Measurements from ENCODE around the gene SCGB1C2.

The SCGB1C2 gene

DNA sequence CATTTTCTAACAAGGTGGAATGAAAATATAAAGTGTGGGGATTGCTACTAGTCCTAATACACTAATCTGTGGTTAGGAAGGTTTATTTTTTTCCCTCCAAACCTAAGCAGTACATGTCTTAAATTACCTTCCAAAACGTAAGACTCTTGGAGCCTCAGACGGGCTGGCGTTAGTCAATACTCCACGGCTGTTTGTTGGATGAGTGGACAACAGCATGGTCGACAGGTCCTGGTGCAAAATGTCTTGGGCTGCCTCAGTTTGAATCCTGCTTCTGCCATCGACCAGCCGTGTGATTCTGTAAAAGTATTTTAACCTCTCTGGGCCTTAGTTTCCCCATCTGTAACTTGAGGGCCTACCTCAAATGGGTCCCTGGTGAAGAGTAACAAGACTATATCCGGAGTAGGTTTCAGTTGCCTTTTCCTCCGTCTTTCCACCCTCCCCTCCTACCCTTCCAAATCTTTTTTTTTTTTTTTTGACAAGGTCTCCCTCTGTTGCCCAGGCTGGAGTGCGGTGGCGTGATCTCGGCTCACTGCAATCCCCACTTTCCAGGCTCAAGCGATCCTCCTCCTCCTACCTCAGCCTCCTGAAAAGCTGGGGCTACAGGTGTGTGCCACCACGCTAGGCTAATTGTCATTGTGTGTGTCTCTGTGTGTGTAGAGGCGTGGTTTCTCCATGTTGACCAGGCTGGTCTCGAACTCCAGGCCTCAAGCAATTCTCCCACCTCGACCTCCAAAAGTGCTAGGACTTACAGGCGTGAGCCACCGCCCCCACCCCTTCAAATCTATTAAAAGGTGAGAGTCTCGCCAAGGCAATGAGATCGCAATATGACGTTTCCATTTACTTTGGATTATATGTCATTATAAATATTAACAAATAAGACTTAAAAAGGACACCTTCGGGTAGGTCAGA is 5.8 kb downstream of the SCGB1C2 start:
- H3K4me3 ChIP-seq (ENCODE audit: low read length) = no peak overlapping the region
- no peak for DNase-seq (ENCODE audit: low read depth)
- TF ChIP-seq, protein P1, sequence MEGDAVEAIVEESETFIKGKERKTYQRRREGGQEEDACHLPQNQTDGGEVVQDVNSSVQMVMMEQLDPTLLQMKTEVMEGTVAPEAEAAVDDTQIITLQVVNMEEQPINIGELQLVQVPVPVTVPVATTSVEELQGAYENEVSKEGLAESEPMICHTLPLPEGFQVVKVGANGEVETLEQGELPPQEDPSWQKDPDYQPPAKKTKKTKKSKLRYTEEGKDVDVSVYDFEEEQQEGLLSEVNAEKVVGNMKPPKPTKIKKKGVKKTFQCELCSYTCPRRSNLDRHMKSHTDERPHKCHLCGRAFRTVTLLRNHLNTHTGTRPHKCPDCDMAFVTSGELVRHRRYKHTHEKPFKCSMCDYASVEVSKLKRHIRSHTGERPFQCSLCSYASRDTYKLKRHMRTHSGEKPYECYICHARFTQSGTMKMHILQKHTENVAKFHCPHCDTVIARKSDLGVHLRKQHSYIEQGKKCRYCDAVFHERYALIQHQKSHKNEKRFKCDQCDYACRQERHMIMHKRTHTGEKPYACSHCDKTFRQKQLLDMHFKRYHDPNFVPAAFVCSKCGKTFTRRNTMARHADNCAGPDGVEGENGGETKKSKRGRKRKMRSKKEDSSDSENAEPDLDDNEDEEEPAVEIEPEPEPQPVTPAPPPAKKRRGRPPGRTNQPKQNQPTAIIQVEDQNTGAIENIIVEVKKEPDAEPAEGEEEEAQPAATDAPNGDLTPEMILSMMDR (IDR thresholded peaks at IDR 0.05; ENCODE audit: insufficient read depth, low read depth, low read length, missing control alignments) = no peak

DNA sequence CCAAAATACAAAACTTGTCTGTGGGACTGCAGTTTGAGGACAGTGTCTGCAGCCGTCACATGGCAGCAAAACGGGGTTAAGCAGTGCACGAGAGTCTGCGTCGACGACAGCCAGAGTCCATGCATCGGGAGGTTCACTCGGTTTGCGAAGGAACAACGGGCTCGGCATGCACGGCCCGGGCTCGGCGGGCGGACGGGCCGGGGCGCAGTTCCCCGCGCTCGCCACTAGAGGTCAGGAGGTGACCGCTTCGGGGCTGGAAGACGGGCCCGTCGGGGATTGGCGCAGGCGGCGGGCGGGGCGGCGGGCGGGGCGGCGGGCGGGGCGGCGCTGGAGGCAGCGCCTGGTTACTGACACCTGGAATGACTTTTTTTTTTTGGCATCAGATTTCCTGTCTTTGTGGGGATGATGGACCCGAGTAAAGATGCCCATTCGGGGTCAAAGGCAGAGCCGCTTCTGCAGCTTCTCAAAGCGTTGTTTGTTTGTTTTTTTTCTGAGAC is 6.5 kb downstream of the SCGB1C2 start:
- no peak overlapping the region for H3K4me3 ChIP-seq (ENCODE audit: low read length)
- DNase-seq (ENCODE audit: low read depth) = peak; percentile 56
- TF ChIP-seq, protein P1 (IDR thresholded peaks at IDR 0.05; ENCODE audit: insufficient read depth, low read depth, low read length, missing control alignments) = peak; percentile 41

DNA sequence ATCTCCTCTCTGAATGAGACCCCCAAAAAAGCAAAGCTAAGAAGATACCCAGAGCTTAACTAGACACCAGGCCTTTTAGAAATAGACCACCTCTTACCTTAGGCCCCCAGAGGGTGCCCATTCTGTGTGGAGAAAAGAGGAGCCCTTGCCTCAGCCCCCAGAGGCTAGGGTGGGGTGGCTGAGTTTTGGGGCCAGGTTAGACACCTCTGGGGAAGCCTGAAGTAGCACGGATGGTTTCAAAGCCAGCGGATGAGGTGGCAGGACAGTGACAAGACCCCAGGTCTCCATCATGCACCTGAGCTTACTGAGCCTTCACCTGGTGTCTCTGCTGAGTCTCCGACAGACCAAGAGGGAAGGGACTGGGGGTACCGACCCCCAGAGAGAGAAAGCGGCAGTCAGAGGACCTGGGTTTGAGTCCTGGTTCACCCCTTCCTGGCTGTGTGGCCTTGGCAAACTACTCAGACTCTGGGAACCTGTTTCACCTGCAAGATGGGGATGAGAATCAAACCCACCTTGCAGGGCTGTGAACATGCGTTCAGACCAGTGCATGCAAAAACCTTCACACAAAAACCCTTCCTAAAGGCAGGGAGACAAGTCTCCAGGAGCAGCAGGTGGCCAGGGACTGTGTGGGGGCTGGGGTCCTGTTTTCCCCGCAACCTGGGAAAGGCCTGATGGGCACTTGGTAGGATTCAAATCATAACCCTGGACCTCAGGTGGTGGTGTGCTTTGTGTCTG is 7.7 kb downstream of the SCGB1C2 start:
- TF ChIP-seq, protein P1 (IDR thresholded peaks at IDR 0.05; ENCODE audit: insufficient read depth, low read depth, low read length, missing control alignments) = no peak
- no peak overlapping the region for H3K4me3 ChIP-seq (ENCODE audit: low read length)
- DNase-seq (ENCODE audit: low read depth) = no peak

DNA sequence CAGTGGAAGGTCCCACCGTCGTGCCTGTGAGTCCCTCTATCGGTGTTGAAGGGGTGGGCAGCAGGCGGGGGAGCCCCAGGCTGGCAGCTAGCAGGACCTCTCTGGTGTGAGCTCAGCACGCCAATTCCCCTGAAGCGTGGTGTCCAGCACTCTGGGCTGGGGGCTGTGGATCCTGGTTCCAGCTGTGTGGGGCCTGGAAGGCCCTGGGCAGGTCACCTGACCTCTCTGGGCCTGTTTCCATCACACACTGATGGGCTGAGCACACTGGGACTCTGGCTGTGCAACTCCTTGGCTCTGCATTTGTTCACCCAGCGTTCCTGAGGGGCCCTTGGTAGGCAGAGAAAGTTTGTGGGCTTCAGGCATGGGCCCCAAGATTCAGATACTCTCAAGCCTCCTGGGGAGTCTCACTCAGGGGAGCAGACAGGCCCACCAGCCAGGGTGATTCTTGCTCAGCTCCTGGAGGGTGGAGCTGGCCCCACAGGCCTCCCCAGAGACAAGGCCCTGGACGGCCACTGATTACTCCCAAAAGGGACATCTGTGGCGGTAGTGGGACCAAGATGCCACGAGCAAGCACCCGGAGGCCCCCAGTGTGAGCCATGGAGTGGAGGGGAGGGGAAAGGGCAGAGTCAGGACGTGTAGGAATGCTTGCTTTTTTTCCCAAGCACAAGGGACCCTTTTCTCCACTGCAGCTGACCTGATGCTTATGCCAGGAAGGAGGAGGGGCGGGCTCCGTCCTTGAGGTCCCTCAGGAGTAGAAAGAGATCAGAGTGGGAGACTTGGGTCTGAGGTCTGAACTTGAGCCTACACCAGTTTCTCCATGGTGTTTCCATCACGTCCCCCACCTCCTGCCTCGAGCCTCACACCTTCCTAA is 8.5 kb downstream of the SCGB1C2 start:
- TF ChIP-seq, protein P1 (IDR thresholded peaks at IDR 0.05; ENCODE audit: insufficient read depth, low read depth, low read length, missing control alignments) = no peak
- DNase-seq (ENCODE audit: low read depth) = no peak

DNA sequence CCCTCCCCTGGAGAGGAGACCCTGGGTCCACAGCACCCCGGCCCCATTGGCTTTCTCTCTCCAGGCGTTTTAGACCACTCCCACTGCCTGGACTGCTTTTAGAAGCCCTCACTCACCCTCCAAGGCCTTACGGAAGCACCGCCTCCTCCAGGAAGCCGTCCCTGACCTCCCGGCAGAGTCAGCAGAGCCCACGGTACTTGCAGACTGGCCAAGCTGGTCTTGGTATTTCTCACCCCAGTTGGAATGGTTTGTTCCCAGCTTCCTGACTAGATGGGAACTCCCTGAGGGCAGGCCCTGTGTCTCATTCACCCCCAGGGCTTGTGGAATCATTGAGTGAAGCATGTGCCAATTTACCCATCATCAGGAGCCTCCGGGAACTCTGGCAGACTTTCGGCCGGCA is 9.2 kb downstream of the SCGB1C2 start:
- TF ChIP-seq, protein P1 (IDR thresholded peaks at IDR 0.05; ENCODE audit: insufficient read depth, low read depth, low read length, missing control alignments) = no peak
- no peak for DNase-seq (ENCODE audit: low read depth)
- no peak overlapping the region for H3K4me3 ChIP-seq (ENCODE audit: low read length)

More for the DNA sequence above, 8.5 kb downstream of the SCGB1C2 start:
- H3K4me3 ChIP-seq (ENCODE audit: low read length) = no peak overlapping the region

DNA sequence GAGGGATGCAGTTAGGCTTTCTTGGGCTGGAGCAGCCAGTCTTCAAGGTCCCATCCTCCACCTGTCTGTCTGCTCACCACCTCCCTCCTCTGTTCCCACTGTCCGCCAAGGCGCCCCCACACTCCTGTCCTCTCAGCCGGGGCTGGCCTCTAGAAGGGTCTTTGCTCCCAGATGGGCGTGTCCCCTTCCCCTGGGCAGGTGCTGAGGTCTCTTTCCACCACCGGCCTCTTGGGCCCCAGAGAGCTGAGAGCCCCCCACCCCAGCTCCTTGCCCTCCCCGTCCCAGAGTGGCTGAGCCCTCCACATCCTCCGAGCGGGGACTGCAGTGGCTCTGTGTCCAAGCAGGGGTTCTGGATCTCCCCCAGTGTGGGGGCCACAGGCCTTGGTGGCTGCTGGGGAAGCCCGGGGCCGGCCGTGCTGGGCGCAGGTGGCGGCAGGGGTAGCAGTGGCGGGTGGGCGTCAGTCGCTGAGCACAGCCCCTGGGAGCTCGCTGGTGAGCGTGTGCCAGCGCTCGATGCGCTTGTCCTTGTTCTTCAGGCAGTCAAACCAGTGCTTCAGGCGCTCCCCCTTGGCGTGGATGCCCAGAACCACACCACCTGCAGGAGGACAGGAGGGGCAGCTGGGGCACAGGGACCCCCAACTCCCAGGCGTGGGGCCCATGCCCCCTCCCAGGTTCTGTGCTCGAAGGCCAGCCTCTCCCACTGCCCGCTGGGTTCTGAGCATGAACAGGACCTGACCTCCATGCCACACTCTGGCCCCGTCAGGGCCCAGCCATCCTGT is 9.8 kb downstream of the SCGB1C2 start:
- no peak for DNase-seq (ENCODE audit: low read depth)
- H3K4me3 ChIP-seq (ENCODE audit: low read length) = no peak overlapping the region
- TF ChIP-seq, protein P1 (IDR thresholded peaks at IDR 0.05; ENCODE audit: insufficient read depth, low read depth, low read length, missing control alignments) = no peak
